NCI-H1048 (cell line): ENCODE results near the gene IFNGR1.
"Not testable (repeated sequence)": the region's sequence is repeated elsewhere in the genome, so short reads cannot be mapped to it uniquely, and the experiment has no call there.

Source experiments
- DNase-seq: peaks from one replicate; lab custom pipeline; 2025; lab: John Stamatoyannopoulos, UW

Gene IFNGR1

DNA sequence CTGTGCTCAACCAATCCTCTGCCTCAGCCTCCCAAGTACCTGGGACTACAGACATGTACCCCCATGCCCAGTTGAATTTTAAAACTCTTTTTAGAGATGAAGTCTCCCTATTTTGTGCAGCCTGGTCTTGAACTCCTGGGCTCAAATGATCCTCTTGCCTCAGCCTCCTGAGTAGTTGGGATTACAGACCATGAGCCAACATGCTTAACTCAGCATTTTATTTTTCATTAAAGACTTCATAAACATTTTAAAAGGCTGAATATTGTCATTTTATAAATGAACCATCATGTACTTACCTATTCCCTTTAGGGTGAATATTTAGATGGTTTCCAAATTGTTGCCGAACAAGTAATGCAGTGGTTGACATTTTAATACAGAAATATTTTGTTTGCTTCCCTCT, 16.5 kb upstream of the IFNGR1 start:
- DNase-seq = no peak

DNA sequence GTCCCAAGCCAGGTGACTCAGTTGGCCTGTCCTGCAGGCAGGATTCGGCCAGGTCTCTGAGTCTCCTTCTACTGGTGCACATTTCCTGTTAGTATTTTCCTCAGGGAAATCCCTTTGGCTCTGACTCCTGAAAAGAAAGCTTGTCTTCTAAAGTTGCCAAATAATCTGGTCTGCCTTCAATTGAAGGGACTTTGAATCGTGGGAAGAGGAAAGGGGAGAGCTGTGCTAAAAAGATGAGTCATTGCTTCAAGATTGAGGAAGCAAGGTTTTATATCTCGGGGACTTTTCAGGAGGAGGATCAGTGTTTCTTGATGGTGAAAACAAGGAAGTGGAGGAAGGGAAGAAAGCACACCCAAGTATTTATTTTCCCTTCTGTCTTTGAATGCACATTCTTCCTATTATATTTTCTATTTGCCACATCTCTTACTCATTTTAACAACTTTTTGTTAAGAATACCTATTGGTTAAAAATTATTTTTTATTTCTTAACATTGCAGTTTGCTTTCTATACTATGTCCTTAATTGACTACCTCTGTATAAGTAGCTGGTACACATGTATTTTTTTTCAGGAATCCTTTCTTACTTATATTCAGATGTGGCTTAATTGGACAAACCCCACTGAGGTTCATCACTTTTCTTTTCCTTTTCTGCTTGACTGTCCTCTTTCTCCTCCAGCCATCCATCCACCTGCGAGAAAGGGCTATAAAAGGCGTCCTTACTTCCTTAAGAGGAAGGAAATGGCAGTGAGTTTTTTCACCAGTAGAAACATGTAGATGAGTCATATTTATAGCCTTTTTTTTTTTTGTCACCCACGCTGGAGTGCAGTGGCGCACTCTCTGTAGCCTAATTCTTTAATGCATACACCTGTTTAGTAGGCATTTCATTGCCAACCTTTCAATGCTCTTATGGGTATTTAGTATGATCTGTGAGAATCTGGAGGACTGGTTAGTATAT, 15.0 kb upstream of the IFNGR1 start:
- no peak for DNase-seq

DNA sequence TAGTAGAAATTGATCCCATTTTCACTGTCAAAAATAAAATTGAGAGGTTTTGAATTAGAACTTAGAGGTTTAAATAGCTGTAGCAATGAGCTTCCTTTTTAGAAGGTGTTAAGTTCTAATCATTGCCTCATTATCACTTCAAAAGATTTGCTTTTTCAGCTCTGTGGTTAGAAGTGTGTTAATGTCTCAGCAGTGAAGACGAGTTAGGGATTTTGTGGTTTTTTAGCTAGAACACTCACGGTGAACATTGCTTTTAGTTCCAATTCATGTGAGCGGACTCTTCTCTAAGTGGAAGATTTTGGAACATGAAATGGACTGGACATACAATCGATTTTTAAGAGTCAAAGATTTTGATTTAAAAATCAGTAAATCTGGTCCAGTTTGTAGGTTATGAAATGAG, 12.7 kb upstream of the IFNGR1 start:
- DNase-seq = no peak

DNA sequence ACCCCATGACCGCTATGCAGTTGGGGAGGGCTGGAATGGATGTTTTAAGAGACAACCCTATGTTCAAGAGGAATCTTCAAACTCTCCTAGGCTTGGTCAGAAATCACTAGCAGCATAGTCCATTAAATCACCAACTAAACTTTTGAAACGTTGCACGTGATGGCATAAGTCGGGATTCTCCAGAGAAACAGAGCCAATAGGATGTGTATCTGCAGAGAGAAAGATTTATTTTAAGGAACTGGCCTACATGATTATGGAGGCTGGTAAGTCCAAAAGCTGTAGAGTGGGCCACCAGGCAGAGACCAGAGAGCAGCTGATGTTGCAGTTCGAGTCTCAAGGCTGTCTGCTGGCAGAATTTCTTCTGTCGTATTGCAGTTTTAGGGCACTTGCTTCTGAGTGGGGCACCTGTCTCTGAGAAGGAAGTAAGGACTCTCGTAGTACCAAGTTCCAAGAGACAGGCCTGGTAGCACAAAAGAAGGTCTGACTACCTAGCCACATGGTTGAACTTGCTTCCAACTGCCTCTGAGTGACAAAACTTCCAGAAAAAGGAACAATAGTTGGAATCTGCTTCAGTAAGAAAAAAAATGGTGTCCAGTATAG, 11.9 kb upstream of the IFNGR1 start:
- DNase-seq = no peak

DNA sequence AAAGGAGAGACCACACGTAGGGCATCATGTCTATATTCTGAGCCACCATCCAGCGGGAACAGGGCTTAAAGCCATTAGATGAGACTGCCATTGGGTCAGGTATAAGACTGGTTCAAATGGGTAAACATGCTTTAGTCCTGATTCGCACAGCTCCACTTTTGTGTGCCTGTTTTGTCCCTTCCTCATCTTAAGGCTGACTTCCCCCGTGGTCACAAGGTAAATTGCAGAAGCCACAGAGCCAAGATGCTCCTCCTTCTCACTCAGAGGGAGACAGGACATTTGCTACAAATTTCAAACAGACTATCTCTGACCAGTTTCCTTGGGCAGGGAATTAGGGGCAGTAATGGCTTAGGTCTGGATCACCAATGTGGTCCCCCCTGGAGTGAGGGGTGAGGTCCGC, 11.4 kb upstream of the IFNGR1 start:
- DNase-seq = no peak

DNA sequence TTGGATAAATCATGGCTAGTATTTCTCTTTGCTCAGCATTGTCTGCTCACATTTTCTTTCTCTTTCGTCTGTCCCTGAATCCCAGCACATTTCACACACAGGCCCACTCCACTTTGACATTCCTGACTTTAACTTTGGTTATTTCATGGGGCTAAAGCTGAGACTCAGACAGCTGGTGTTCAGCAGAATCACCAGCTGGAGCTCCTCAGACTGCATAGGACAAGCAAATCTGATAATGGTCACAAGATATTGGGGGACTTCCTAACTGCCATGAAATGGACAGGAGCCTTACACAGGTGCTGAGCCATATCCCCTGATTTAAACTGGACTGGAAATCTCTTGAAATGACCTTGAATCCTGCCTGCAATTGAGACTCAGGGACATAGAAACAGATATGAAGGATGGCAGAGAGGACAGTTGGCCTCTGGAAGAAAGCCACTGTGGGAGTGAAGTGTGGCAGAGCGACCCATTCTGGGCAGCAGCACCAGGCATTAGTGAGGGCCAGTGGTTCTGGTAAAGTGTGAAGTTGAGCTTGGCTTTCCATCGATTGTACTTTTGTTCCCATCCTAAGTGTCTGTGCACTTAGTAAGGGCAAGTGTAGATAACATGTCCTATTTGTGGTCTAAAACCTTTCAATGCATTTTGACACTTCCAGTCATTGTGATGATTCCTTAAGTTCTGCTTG, 10.0 kb upstream of the IFNGR1 start:
- DNase-seq = no peak

DNA sequence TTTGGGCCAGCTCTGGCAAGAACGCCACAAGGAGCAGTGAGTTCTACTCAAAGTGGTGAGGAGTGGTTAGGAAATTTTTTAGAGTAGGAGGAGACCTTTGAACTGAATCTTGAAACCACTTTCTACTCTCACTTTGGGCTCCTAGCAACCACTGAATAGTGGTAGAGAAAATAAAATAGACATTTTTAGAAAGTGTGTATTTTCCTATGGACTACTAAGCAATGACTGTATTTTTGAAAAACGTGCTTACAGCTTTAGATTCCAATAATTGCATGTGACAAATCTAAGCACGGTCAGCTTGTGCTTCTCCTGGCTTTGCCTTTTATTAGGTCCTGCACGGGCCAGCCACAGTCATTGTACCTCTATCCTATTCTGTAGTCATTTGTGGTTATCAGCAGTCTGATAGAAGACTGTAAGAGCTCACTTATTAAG, 8.7 kb upstream of the IFNGR1 start:
- no peak for DNase-seq

DNA sequence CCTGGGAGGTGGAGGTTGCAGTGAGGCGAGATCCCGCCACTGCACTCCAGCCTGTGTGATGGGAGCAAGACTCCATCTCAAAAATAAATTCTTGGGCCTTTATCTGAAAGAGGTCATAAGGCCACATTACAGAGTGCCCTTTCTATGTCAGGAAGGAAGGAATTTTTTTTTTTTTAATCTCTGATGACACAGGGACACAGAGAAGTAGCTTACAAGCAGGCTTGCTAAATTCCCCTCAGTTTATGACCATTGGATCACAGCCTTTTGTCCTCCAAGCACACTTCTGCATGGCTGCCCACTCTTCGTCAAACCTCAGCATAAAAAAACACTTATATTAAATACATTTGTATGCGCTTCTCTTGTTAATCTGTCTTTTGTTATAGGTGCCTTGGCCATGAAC, 7.5 kb upstream of the IFNGR1 start:
- DNase-seq = no peak

DNA sequence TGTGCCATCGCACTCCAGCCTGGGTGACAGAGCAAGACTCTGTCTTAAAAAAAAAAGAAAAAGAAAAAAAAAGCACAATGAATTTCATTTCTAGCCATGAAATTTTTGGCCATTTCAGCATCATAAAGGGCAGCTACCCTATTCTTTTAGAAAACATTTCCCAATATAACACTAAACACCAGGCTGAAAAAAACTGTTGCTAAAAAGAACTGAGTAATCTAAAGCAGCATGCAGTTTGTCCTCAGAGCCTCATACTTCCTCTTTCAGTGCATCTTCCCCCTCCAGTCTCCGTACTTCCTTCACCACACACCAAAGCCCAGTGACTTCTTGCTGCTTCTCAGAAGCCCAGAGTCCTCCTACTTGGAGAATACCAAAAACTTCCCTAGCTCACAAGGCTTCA, 5.6 kb upstream of the IFNGR1 start:
- no peak for DNase-seq

DNA sequence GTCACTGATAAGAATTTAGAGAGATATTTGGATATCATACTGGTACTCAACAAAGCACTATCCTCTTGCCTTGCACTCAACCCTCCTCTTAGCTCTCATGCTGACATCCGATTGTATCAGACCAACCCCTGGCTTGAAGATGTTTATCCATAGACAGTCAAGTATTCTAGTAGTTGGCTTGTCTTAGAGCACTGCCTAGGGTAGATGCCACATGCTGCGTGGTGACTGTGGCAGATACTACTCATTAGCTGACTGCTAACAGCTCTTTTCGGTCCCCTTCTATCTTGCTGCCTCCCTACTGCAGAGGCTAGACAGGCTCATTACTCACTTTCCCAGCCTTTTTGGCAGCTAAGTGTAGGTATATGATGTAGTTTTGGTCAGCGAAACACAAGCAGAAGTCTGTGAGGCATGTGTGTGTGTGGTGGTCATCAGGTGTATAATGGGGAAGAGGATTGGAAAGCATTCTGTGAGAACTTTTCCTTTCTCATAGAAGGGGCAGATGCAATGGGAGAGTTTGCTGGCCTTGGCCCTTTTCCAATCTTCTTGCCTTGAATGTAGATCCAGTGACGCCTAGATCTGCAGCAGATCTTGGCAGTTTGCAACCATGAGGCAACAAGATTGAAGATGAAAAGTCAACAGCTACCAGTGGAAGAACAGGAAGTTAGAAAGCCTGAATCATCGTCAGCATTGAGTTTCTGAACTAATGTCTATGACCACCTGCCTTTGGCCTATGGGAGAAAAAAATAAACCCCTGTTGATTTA, 4.4 kb upstream of the IFNGR1 start:
- DNase-seq = no peak

DNA sequence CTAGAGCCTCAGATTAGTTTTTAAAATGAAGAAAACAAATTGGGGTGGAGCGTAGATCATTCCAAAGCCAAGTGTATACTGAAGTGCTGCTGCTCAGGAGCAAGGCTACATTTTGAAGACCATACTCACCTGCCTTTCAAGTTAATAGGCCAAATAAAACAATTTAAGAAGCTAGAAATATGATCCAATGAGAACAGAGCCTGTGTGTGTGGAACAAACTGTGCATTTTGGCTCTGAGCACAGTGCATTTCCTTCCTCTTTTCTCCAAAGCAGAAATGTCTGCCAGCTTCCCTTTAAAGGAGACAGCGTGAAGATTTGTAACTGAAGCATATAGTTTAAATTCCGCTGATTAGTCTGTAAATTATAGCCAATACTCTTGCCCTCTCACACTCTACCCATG, 3.2 kb upstream of the IFNGR1 start:
- no peak for DNase-seq

DNA sequence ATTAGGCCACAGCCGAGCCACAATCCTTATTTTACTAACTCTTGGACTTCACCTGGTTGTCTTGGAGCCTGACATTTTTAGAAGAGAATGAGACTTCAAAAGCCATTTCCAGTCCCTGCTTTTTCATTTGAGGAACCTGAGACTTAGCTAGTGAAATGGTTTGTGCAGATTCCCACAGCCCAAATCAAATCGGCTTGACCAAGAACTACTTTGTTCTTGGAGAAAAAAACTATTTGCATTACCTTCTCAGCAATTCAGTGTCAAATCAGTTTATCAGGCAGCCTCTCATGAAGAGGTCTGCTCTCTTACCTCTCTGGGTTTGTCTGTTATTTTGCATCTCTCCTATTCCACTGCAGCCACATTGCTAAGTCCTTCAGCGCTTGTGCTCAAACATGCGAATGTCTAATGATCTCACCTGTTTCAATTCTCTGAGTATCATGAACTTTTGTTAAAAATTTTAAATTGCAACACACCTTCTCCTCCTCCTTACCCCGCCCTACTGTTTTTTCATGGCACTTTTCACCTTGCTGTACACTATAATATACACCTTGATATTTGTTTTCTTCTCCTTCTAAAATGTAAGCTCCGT, 573 bp upstream of the IFNGR1 start:
- no peak for DNase-seq

DNA sequence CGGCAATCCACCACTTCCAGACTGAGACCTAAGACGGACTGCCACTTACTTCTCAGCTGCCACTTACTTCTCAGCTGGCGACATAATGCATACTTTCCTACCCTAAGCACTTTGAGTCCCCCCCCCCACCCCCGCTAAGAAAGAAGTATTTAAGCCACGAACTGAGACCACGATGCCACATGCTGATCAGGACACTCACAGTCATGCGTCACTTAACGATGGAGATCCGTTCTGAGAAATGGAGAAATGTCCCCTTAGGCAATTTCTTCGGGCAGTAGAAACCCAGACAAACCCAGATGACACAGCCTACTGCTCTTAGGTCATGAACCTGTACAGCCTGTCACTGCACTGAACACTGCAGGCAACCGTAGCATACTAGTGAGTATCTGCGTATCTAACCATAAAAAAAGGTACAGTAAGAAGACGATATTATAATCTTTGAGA, 690 bp downstream of the IFNGR1 start:
- DNase-seq = no peak

DNA sequence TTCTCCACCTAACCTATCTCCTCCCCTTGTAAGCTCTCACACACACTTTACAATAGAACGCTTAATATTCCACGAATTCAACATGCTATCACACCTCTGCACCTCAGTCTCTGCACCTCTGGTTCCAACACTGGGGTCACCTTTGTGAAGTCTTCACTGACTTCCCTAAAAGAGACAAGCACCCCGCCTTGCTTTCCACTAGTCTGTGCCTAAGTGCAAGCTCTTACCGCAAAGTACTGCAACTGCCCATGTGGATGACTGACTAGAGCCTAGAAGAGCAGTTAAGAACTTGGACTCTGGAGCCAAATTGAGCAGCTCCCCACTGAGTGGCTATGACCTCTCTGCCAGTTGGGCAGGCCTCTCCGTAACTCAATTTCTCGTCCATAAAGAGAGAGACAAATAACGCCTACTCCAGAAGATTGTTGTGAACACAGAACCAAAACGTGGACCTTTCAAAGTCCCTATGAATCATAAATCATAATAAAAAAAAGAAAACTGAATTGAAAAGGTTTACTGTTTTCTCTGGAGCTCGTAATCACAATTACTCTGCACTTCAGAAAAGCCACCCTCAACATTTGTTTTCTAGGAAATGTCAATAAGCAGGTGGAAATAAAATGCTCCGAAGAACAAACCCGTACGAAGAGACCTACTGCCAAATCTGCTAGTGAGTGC, 1.2 kb downstream of the IFNGR1 start:
- no peak for DNase-seq

DNA sequence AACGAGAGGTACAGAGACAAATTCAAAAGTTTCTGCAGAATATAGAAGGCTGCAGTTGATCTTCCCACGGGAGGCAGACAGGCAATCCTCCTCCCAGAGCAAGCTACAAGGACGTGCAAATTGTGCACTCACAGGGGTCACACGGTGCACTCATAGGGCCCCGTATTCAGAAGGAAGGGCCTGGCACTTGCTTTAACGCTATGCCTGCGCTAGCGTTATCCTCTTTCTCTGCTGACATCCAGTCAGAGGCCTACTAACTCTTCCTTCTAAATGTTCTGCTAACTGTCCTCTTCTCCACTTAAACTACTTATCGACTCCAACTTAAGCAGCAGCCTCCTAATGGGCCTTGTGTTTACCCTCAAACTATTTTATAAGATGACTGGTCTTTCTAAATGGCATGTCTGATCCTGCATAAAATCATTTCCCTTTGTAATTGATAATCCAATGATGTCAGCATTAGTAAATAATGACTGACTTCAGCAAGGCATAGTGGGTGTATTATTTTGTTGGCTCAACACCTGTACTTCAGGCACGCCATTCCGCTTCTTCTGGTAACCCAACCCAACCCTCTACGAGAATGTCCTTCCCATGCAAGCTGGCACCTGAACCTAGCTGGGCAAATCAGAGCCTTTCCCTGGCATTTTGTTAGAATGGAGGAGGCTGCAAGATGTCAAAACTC, 2.2 kb downstream of the IFNGR1 start:
- DNase-seq = no peak

DNA sequence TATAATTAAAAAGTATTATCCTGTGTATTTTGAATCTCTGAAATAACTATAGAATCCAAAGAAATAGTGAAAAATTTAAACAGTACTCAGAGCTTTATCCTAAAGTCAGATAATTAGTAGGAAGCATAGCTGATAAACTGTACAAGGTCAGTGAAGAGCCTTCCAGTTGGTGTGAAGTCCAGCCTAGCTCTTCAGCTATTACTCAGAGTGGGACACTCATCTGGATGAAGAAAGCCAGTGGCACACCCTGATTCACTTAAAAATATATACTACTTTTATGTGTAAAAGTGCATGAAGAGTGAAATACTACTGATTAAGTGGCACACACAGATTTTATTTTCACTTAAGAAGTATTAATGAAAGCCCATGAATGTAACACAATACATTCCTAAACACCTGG, 3.1 kb downstream of the IFNGR1 start:
- no peak for DNase-seq

DNA sequence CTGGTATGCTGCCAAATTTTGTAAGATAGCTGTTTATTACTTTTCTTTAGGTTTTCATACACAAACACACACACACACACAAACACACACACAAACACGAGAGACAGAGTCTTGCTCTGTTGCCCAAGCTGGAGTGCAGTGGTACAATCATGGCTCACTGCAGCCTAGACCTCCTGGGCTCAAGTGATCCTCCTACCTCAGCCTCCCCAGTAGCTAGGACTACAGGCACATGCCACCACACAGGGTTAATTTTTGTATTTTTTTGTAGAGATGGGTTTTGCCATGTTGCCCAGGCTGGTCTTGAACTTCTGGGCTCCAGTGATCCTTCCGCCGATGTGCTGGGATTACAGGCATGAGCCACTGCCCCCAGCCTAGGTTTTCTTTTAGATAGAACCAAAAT, 3.6 kb downstream of the IFNGR1 start:
- not testable (repeated sequence) for DNase-seq

DNA sequence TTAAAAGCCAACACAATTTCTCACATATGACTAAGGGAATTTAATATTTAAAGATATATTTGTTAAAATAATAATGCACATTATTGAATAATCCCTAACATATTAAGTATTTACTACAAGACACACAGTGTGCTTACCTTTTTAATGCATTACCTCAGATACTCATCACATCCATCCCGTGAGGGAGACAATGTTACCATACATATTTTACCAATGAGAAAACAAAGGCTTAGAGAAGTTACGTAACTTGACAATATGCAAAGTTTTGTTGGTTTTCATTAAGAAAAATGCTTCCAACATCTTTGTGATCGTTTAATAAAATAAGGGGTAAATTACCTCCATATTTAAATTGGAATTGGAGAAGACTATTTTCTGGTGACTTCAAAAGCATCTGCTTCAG, 4.3 kb downstream of the IFNGR1 start:
- no peak for DNase-seq

DNA sequence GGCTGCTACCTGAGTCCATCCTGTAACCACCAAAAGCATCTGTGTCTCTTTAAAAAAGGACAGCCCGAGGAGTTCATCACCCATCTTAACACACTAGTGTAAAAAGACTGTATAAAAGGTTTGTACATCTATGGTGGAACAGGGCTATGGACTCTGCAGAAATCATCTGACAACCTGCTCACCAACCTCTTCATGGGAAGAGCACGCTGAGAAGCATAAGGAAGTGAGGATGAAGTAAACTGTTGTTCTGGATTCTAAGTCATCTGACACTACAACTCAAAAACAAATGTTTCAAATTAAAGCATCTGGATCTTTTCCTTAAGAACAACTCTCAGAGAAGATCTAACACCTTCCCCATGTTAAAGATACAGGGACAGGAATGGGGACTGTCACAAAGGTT, 5.4 kb downstream of the IFNGR1 start:
- no peak for DNase-seq

DNA sequence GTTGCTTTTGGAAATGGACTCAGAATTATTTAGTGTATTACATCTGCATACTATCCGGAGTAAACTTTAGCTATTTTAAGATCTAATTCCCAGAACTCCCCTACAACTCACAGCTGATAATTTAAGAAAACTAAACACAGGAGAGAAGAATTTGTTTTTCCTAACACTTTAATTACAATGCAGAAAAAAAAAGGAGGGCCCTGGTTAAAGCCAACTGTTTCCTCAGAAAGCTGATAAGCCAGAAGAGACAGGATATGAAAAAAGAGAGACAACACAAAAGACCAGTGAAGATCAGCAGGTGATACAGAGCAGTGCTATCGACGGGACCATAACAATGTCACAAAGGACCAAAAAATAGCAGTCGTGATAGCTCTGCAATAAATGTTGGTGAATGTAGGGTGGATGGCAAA, 5.8 kb downstream of the IFNGR1 start:
- DNase-seq = no peak

DNA sequence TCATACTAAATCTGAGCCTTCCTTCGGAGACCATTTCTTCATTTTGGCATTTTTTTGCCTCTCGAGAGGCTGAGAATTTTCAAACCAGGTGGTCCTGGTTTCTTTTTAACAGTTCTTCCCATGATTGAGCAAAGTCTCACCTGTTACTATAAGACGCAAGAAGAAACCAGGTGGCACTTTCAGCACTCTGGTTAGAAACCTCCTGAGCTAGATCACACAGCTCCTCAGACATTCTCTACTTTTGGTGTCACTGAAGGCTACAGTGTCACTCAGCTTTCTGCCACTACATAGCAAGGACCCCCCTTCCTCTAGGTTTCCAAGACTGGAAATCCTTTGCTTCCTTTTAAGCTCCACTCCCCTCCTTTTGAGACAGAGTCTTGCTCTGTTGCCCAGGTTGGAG, 7.3 kb downstream of the IFNGR1 start:
- no peak for DNase-seq
